ENCODE measurements around the gene GARS1.
"Not testable (repeated sequence)": the region's sequence is repeated elsewhere in the genome, so short reads cannot be mapped to it uniquely, and the experiment has no call there.

GARS1 gene

DNA sequence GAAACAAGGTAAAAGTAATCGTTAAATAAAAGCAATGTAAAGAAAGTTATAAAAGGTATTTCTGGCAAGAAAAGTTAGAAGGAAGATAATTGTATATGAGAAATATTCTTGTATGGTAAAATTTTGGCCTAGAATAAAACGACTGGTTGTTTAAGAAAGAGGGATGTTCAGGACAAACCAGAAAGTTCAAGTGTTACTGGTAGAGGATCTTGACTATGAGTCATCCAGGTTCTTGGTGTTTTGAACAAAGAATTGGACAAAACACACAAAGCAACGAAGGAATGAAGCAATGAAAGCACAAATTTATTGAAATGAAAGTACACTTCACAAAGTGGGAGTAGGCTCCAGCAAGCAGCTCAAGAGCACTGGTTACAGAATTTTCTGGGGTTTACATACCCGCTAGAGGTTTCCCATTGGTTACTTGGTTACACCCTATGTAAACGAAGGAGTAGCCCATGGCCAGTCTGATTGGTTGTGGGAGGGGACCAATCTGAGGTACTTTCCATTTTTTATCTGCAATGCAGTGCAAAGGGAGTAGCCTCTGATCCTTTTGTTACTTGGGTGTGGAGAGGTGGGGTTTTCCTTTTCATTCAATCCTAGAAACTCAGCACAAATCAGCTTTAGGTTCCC lies 22.4 kb upstream of the GARS1 start:
- DNase-seq (ENCODE audit: low read depth in 2 of 2): no peak

DNA sequence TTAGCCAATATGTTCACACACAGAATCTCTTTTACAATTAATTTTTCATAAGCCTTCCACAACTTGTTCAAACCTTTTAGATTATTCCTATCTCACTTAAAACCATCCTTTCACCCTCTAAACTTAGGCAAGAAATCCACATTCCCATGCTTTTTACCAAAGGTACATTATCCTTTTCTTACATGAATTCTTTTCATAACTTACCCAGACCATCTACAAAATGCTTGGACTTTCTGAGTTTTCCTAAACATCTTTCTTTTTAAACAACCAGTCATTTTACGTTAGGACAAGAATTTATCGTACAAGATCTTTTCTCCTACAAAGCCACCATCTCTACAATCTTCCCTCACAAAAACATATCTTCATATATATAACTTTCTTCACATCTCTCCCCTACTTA lies 18.8 kb upstream of the GARS1 start:
- no peak for DNase-seq (ENCODE audit: low read depth in 2 of 2)

DNA sequence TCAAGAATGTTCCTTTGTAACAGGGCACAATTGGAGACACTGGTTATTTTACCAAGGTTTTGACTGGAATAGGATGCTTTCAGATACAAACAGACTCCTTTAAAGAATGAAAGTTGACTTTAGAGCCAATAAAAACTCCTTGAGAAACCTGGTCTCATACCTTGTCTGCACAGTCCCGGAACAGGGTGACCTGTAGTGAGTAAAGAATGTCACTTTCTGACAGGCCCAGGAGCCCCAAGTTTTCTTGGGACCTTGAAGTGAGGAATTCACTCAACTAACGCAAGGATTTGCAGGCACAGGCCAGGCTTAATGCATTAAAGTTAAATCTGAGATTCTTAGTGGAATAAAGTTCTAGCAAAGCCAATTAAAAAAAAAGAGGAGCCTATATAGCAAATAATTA lies 11.5 kb upstream of the GARS1 start:
- no peak for DNase-seq (ENCODE audit: low read depth in 2 of 2)

DNA sequence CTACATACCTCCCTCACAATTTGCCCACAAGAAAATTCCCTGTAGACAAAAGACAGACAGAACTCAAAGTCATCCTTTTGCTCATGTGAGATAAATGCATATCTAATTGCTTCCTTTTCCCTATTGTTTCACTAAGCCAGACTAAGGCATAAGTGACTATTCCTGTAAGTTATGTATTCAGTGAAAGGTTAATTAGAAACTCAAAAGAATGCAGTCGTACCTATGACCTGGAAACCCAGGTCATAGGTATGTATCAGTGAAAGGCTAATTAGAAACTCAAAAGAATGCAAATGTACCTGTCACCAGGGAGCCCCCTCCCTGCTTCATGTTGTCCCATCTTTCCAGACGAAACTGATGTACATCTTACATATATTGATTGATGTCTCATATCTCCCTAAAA lies 10.3 kb upstream of the GARS1 start:
- no peak for DNase-seq (ENCODE audit: low read depth in 2 of 2)

DNA sequence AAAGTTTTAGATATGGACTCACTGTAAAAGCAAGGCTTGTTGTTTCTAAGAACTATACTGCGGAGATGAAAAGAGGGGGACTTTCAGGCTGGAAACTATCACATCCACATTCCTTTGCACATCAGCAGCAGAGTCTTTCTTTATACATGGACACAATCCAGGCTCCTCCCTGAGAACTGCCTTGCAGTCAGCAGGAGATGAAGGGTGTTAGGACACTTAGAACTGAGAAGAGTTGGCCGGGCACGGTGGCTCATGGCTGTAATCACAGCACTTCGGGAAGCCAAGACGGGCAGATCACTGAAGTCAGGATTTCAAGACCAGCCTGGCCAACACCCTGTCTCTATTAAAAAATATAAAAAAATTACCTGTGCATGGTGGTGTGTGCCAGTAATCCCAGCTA lies 9.7 kb upstream of the GARS1 start:
- DNase-seq (ENCODE audit: low read depth in 2 of 2): no peak

DNA sequence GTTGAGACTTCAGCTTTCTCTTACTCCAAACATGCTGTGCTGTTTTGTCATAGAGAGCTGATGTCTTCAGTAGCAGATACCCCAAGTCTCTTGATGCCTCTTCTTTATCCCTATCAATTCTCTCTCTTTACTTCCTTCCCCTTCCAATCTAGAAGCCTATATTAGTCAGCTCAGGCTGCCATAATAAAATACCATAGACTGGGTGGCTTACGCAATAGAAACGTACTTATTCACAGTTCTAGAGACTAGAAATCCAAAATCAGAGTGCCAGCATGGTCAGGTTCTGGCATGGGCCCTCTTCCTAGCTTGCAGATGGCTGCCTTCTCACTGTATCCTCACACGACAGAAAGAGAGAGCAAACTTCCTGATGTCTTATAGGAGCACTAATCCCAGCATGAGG lies 9.0 kb upstream of the GARS1 start:
- DNase-seq (ENCODE audit: low read depth in 2 of 2): no peak

DNA sequence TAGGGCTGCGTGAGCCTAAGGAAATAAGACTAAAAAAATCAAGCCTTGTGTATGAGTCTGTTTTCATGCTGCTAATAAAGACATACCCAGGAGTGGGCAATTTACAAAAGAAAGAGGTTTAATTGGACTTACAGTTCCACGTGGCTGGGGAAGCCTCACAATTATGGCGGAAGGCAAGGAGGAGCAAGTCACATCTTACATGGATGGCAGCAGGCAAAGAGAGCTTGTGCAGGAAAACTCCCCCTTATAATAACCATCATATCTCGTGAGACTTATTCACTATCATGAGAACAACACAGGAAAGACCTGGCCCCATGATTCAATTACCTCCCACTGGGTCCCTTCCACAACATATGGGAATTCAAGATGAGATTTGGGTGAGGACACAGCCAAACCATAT lies 7.1 kb upstream of the GARS1 start:
- not testable (repeated sequence) for DNase-seq (ENCODE audit: low read depth in 2 of 2)

DNA sequence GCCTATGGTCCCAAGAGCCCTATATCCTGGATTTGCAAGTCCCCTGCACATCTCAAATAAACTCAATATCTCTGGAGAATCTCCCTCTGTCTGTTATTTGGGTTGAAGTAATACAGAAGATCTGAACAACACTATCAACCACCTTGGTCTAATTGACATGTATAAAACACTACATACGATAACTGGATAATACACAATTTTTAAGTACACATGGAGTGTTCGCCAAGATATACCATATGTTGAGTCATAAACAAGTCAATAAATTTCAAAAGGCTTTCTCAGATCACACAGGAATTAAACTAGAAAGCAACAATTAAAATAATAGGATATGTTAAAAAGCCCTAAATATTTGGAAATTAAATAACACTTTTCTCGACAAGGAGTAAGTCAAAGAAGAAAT lies 5.6 kb upstream of the GARS1 start:
- no peak for DNase-seq (ENCODE audit: low read depth in 2 of 2)

DNA sequence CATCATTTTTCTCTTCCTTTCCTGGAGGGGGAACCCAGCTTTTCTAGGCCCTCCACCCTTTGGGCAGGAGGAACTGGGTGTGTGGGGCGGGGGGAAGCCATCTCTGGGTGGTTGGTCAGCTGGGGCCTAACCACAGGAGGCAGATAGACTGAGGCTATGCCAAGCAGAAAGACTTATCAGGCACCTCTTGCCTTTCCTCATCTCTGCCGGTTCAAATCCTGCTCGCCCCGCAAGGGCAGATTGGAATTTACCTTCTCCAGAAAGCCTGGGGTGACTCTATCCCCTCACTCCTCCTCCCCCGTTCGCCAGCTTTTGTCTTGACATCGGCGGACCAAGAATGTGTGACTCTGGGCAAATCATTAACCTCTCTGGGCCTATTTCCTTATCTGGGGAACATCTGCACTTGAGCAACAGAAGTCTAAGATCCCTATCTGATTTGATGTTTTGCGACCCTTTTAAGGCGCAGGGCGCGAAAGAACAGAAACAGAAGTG lies 584 bp upstream of the GARS1 start:
- DNase-seq (ENCODE audit: low read depth in 2 of 2): no peak

DNA sequence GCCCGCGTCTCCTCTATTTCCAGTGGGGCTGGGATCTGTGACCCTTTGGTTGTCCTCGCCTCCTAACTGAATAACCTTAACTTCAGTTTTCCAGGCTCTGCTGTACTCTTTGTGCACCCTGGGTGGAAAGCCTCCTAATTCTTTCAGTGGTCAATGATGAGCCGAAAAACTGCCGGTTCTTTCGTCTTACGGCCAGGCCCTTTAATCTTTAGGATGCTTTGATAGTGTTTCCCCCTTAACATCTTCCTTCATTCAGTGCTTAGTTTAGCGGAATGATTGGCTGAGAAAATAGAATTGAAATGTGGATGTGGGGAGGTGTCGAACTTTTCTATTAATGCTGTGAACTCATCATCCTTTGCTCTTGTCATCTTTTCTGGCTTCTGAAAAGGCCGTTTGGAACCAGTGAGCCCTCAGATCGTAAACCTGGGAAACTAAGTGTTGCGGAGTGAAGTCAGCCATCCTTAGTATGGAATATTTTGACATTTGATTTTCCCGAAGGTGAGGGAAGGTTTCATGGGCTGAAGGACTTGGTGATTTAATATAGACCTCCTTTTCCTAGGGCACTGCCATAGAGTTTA lies 847 bp downstream of the GARS1 start:
- no peak for DNase-seq (ENCODE audit: low read depth in 2 of 2)

DNA sequence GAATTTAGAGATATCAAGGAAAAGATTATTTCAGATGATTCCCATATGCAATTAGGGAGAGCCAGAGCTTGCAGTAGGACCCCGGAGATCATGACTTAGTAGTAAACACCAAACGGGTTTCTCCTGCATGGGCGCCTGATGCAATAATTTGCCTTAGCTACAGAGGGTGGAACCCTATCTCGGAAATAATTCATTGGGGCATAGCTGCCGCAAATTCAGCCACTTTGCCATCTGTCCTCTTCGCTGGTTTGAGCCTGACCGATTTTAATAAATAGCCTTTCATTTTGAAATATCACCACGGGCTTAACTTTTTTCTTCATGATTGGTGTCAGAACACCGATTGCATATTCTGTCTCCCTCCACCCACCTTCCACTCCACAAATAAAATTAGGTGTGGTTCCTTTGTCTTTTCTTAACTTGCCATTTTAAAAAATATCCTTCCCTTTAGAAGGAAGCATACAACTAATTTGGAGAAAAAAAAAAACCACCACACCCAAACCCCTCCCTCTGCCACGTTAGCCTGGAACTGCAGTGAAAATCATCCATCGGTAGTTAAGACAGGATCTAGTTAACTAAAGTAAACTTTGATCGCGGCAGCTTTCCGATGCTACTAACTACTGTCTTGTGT lies 1.4 kb downstream of the GARS1 start:
- DNase-seq (ENCODE audit: low read depth in 2 of 2): no peak

DNA sequence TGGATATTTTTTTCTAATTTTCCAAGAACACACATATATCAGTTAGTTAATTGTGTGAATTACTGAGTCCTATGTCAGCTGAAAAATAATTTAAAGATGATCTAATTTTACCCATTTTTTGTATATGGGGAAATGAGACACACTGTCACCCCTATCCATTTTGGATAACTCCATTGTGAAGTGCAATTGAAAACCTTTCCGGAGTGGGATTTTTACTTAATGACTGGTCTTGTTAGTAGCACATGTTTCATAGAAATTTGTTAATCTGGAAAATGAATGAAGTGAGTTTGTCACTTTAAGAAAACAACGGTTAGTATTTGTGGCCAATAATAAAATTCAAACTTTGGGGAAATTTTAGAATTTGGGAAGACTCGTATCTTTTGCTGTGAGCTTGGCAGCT lies 2.0 kb downstream of the GARS1 start:
- no peak for DNase-seq (ENCODE audit: low read depth in 2 of 2)

DNA sequence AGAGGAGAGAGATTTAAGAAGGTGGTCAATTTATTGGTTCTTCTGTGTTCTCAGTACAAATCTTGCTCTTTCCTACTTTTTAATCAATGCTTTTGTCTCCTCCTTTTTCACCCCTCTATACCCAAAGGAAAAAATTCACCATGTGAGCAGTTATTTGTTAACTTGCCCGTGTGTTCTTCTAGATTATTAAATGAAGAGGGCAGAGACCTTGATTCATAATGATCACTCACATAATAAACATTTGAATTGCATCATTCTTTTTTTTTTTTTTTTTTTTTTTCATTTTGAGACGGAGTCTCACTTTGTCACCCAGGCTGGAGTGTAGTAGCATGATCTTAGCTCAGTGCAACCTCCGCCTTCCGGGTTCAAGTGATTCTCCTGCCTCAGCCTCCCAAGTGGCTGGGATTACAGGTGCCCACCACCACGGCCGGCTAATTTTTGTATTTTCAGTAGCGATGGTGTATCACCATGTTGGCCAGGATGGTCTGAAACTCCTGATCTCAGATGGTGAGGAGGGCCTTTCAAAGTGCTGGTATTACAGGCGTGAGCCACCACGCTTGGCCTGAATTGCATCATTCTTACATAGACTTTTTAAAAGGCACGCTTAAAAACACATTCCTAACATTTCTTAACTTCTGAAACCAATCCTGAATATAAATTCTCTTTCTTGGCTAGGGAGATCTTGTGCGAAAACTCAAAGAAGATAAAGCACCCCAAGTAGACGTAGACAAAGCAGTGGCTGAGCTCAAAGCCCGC lies 3.6 kb downstream of the GARS1 start:
- DNase-seq (ENCODE audit: low read depth in 2 of 2): no peak

DNA sequence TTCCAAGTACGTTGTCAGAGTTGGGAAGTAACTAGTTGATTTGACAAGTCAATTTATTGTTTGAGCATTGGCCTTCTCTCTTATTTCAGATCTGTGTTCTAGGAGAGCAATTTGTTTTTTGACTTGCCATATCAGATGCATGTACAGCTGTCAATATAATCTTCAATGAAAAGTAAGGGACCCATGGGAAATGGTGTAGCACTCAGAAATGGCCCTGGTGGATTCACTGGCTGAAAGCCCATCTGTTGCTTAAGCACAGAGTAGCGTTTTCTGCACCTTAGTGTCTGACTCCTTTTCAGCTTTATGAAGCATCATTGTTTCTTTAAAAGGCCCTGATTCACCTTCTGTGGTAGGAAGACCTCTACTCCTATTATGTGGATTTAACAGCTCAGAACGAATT lies 10.2 kb downstream of the GARS1 start:
- no peak for DNase-seq (ENCODE audit: low read depth in 2 of 2)

DNA sequence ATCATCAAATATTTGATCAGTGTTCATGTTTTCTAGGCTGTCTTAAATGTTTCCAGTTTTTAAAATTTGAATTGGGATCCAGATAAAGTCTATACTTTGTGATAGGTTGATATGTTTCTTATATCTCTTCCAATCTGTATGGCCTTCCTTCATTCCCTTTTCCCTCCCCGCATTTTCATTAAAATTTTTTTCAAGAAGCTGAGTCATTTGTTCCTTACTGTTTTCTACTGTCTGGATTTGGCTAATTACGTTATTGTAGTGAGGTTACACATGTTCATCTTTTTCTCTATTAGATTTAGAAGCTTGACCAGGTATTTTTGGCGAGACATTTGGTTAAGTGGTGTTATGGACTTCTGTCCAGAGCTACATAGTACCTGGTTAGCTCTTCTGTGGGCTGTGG lies 11.2 kb downstream of the GARS1 start:
- DNase-seq (ENCODE audit: low read depth in 2 of 2): no peak

DNA sequence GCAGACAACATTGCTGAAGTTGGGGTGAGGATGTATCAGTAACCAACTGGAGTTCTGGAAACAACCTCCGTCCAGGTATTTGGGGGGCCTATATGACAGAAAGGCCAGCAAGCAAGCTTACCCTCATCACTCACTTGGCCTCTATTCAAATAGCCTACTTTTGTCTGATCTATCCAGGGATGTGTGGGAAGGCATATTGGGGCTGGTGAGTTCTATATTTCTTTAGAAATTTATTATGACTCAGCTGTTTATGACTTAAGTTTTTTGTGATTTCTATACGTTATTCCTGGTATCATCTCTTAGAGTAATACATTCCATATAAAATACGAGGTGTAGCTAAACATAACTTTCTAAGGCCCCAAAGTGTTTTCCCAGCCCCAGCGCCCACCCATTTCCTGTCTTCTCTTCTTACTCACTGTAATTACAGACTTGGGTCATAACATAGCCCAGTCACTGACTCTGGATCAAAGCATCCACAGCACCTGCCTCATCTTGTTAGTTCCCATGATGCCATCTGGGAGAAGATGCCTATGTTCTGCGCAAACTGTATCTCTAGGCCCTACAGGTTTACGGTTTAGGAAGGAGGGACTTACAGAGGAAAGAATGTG lies 18.1 kb downstream of the GARS1 start:
- DNase-seq (ENCODE audit: low read depth in 2 of 2): no peak

DNA sequence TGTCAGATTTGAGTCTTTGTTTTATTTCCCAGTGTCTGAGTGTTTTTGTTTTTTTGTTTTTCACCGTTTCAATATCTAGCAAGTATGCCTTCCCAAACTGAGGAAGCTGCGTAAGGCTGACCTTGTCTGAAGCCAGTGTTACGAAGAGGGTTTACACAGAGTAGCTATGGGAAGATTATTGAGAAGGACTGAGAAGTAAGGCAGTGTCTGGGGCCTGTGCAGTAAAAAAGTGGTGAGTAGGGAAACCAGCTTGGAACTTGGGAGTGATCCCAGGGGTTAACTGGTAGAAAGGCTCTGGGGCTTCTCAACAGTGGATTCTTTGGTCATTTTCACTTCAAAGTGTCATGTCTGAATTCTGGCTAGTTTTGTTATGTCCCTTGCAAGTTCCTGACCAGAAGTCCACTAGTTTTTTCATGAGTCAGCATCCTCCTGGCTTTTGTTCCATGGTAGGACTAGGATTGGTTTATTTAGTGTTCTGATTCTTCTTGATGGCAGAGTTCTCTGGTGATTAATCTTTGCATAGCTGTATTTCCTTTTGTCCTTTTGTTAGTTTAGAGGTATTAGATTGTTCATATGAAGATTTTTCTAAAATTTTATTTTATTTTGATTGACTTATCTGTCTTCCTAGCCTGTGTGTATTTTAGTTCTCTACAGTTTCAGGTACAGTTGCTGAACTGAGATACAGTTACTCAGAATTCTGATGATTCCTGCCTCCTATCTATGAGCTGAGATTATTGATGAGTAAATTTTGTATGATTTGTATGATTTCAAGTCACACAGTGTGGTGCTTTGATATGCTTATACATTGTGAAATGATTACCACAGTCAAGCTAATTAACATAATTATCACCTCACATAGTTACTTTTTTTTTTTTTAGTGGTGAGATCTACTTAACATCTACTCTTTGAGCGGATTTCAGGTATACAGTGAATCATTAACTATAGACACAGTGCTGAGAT lies 19.0 kb downstream of the GARS1 start:
- DNase-seq (ENCODE audit: low read depth in 2 of 2): no peak

DNA sequence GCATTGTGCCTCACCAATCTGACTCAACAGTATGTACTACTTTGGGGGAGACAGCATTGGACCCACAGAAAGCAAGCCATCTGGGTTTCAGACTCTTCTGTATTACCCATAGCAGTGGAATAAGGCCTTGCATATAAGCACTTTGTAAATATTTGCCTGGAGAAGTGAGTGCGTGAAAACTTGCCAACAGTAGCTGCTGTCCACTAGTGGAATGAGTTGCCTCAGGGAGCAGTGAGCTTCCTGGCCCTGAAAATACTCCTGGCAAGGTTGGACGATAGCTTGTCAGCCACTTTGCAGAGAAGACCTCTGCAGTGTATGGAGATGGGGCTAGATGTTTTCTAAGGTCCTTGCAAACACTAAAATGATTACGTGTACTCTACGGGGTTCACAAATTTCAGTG lies 21.6 kb downstream of the GARS1 start:
- DNase-seq (ENCODE audit: low read depth in 2 of 2): no peak

DNA sequence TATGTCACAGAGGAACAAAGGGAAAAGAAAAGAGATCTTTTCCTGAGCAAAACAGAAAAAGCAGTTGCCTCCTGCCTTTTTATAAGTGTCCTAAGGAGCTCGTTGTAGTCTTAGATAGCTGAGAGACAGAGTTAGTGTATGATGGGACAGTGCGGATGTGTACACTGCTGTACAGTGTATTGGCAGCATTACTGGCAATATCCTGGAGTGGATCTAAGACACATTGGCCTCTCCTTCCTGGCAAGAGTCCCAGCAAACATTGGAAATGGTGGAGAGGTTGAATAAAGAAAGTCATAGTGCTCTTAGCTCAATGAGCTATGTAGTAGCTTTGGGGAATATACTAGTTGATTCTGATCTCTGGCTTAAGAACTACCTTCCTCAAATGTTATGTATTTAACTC lies 22.7 kb downstream of the GARS1 start:
- no peak for DNase-seq (ENCODE audit: low read depth in 2 of 2)

DNA sequence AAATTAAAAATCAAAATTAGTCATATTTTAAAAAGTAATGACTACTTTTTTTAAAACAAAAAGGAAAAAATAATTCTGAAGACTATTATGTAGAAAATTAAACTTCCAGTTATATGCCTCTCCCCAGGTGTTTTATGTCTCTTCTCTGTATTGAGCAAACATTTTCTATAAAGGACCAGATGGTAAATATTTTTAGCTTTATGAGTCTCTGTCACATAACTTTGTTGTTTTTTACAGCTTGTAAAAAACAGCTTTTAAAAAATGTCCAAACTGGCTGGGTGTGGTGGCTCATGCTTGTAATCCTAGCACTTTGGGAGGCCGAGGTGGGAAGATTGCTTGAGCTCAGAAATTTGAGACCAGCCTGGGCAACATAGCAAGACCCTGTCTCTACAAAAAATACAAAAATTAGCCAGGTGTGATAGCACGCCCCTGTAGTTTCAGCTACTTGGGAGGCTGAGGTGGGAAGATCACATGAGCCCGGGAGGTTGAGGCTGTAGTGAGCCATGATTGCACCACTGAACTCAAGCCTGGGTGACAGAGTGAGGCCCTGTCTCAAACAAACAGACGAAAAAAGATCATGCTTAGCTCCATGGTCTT lies 23.5 kb downstream of the GARS1 start:
- DNase-seq (ENCODE audit: low read depth in 2 of 2): no peak

DNA sequence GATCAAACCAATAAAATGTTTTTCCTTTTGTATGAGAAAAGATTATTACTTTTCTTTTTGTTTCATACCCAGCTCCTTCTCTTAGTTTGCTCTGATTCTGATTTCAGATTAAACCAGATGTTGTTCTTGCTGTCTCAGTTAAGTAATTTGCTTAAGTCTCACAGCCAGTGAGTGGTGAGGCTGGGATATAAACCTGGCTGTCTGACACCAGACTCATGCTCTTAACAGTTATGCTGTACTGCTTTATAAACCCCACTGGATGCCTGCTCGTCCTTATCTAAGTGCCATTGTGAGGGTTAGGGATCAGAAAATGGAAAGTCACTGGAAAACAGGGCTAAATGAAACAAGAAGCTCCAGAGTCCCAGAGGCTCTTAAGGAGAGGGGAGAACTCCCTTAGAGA lies 24.3 kb downstream of the GARS1 start:
- no peak for DNase-seq (ENCODE audit: low read depth in 2 of 2)
